ENCODE results near the gene HERC6.
"Not testable (repeated sequence)": the region's sequence is repeated elsewhere in the genome, so short reads cannot be mapped to it uniquely, and the experiment has no call there.

HERC6 gene

GRCh38 chr4:88378691-88379559 is at the start of gene HERC6:
Gene HERC6, plus strand, starts transcription at chr4:88378852. Its CDS starts 70 bp downstream, at chr4:88378922.
- DNase-seq (ENCODE audit: low read depth), result peak; percentile 53

DNA sequence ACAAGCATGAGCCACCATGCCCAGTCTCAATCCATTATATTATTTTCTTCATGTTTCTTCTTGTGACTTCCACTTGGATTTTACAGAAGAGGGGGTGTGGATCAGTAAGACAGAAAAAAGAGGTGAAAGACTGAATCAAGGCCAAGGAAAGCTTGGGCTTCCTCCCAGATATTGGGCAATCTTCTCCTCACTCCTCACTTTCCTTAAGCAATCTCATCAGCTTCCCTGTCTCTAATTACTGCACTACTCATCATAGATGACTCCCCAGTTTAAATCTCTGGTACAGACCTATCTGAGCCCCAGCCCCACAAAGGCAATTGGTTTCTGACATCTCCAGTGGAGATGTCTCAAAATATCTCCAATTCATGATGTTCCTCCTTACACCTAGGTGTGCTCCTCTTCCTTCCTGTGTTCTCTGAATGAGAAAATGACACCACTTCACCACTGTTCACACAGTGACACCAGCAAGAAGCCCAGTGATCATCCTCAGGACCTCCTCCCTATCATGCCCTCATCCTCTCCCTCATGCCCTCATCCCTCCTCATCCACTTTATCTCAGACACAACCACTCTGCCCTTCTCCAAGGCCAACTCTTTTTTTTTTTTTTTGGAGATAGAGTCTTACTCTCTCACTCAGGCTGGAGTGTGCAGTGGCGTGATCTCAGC is 44.8 kb upstream of the HERC6 start:
- no peak for DNase-seq (ENCODE audit: low read depth)

DNA sequence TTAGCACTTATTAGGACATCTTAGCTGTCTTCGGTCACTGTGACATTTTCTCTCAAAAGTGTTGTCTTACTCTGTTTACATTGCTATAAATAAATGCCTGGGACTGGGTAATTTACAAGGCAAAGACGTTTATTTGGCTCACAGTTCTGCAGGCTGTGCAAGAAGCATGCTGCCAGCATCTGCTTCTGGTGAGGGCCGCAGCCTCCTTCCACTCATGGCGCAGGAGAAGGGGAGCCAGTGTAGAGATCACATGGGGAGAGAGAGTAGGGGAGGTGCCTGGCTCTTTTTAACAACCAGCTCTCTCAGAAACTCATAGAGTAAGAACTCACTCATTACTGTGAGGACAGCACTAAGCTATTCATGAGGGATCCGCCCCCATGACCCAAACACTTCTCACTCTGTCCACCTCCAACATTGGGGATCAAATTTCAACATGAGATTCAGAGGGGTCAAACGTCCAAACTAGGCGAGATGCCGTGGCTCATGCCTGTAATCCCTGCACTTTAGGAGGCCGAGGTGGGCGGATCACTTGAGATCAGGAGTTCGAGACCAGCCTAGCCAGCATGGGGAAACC is 43.5 kb upstream of the HERC6 start:
- no peak for DNase-seq (ENCODE audit: low read depth)

- no peak for DNase-seq (ENCODE audit: low read depth)
Measured at GRCh38 chr4:88341227-88342192, 37.1 kb upstream of the HERC6 start.

DNA sequence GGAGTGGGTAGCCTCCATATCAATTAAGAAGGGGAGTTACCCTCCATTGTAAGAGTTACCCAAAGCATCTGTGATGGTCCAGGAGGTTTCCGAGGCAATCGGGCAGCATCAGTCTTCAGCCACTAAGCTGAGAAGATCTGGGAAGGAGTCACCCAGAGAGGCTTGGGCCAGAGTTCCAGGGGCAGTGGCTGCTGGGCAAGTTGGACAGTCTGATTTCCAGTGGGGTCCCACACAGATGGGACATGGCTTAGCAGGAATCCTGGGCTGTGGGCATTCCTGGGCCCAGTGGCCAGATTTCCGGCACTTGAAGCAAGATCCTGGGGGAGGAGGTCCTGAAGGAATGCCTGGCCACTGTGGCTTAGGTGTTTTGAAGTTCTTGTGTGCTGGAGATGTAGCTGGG is 31.8 kb upstream of the HERC6 start:
- DNase-seq (ENCODE audit: low read depth), result not testable (repeated sequence)

DNA sequence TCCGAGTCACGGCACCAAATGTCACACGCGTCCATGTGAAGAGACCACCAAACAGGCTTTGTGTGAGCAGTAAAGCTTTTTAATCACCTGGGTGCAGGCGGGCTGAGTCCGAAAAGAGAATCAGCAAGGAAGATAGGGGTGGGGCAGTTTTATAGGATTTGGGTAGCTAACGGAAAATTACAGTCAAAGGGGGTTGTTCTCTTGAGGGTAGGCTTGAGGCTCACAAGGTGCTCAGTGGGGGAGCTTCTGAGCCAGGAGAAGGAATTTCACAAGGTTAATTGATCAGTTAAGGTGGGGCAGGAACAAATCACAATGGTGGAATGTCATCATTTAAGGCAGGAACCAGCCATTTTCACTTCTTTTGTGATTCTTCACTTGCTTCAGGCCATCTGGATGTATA is 29.9 kb upstream of the HERC6 start:
- DNase-seq (ENCODE audit: low read depth), result not testable (repeated sequence)

GRCh38 chr4:88350786-88351185 is 27.9 kb upstream of the HERC6 start:
- no peak for DNase-seq (ENCODE audit: low read depth)

DNA sequence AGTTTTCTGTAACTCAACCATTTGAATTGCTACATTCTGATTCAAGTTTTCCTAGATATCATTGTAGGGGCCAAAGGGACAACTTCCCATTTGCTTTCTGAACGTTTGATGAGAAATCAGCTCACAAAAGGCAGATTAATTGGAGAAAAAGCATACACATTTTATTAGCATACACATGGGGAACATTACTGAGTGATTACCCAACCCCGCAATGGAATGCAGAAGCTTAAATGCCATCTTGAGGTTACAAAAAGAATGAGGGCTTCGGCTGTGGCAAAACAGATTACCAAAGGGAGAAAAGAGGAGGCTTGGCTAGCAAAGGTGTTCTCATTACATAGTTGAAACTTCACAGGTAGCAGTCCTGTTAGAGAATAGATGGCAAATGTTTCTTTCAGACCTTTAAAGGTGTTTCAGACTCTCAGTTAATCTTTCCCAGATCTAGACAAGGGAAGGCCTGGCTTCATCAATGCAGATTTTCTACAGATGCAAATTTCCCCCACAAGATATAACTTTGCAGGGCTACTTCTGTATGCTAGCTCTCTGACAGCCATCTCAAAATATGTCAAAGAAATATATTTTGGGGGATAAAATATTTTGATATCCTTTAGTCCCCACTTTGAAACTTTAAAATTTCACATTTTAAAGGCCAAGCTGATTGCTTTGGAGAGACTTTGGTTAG is 26.5 kb upstream of the HERC6 start:
- no peak for DNase-seq (ENCODE audit: low read depth)

DNA sequence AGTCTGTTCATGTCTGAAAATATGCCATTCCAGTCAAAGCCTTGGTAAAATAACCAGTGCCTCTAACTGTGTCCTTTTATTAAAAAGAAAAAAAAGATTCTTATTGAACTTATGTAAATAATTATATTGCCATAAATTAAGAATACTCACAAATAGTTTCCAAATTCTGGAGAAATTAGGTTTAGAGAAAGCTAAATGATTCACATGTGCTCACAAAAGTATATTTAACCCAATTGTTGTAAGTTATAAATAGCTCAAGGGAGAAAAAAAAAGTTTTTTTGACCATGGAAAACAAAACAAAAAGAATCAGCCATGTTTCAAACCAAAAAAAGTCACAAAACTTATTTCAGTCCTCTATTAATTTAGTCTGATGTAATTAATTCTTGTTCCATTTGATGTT is 25.3 kb upstream of the HERC6 start:
- DNase-seq (ENCODE audit: low read depth), result no peak

DNA sequence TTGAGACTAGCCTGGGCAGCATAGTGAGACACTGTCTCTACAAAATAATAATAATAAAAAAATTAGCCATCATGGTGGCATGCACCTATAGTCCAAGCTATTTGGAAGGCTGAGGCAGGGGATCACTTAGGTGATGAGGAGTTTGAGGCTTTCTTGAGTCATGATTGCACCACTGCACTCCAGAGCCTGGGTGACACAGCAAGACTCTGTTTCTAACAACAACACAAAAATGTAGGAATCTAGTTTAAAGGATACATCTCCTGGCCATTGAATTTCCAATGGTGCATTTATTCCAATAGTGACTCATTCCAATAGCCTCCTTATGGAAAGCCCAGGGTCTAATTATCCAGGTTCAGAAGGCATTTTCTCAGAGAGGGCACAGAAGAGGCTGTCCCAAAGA is 21.9 kb upstream of the HERC6 start:
- no peak for DNase-seq (ENCODE audit: low read depth)

DNA sequence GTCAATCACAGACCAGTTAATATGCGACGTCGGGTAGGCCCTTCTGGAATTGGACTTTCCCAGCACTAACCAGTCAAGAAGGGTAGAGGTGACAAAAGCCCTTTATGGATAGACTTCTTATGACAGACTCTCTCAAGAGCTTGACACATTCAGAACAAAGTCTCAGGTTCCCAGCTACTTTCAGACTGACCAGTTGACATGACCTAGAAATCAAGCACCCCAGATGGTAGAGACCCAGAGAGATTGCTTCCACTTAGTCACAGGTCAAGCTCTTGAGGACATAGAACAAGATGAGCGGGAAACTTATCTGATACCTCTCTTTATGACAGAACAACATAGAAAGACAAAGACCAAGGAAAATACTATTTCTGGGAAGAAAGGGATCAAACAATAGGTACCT is 21.4 kb upstream of the HERC6 start:
- no peak for DNase-seq (ENCODE audit: low read depth)

- no peak for DNase-seq (ENCODE audit: low read depth)
Measured at GRCh38 chr4:88359558-88359957, 19.1 kb upstream of the HERC6 start.

- no peak for DNase-seq (ENCODE audit: low read depth)
Measured at GRCh38 chr4:88360256-88360655, 18.4 kb upstream of the HERC6 start.

DNA sequence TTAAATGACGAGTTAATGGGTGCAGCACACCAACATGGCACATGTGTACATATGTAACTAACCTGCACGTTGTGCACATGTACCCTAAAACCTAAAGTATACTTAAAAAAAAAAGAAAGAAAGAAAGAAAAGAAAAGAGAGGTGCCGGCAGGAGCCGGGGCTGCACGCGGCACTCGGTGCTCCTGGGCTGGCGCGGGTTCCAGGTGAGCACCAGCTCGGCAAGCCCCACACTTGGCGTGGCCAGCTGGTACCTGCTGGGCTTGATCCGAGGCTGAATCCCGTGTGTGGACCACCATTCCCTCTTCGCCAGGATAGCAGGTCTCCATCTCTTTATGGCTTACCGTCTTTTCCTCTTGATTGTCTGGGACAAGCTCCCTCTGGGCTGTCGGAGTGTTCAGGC is 17.9 kb upstream of the HERC6 start:
- DNase-seq (ENCODE audit: low read depth), result no peak

- not testable (repeated sequence) for DNase-seq (ENCODE audit: low read depth)
Measured at GRCh38 chr4:88361217-88361773, 17.4 kb upstream of the HERC6 start.

- no peak for DNase-seq (ENCODE audit: low read depth)
Measured at GRCh38 chr4:88366460-88366859, 12.2 kb upstream of the HERC6 start.

GRCh38 chr4:88367826-88368225 is 10.8 kb upstream of the HERC6 start:
- DNase-seq (ENCODE audit: low read depth), result no peak

GRCh38 chr4:88369180-88369812 is 9.4 kb upstream of the HERC6 start:
- DNase-seq (ENCODE audit: low read depth), result not testable (repeated sequence)

DNA sequence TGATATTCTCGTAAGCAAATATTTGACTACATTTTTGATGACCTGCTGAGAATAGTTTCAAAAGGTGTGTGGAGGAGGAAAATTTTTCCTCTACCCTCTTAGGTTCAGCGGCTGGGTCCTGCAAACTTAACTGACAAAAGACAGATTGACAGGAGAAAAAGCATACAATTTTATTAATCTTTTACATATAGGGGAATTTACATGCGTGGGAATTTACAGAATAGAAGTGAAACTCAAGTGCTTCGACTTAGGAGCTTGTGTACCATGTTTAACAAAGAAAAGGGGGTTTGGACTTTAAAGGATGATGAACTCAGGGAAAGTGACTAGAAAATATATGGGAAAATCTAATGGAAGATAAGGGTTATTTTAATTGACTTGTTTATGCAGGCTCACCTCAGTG is 2.5 kb downstream of the HERC6 start:
- no peak for DNase-seq (ENCODE audit: low read depth)

- DNase-seq (ENCODE audit: low read depth), result peak; percentile 19
Measured at GRCh38 chr4:88382621-88383020, 4.0 kb downstream of the HERC6 start.

DNA sequence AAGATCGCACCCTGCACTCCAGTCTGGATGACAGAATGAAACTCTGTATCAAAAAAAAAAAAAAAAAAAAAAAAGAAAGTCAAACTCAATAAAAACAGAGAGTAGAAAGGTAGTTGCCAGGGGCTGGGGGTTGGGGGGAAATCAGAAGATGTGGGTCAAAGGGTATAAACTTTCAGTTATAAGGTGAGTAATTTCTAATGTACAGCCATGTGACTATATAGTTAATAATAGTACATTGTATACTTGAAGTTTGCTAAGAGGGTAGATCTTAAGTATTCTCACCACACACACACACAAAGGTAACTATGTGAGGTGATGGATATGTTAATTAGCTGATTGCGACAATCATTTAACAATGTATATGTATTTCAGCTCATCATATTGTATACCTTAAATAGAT is 11.5 kb downstream of the HERC6 start:
- no peak for DNase-seq (ENCODE audit: low read depth)

Data from stimulated activated CD8-positive, alpha-beta memory T cell treated with anti-CD3 and anti-CD28 coated beads, Interleukin-4, amount 100 ng/mL, for 24 hours (primary cell).